T-helper 1 cell treated with Interleukin-12 subunit alpha and Interleukin-12 subunit beta and Interleukin-4 antibody, amounts not matched to agents 30 μg/mL and 1 μg/mL, for 36 hours (primary cell): Measurements from ENCODE around the gene PTPN13.
"Not testable (repeated sequence)": the region's sequence is repeated elsewhere in the genome, so short reads cannot be mapped to it uniquely, and the experiment has no call there.

Experiments used
- H3K27ac Mint-ChIP-seq: one replicate; pipeline ENCODE4 v1.8.0; 2021; ENCODE audit warnings: mild to moderate bottlenecking, mixed read lengths
- H3K27me3 Mint-ChIP-seq: one replicate; pipeline ENCODE4 v1.8.0; 2021; ENCODE audit warnings: low read depth, mixed read lengths
- H3K36me3 Mint-ChIP-seq: one replicate; pipeline ENCODE4 v1.8.0; 2021; ENCODE audit warnings: low read depth, mixed read lengths
- H3K4me1 Mint-ChIP-seq: one replicate; pipeline ENCODE4 v1.8.0; 2021; ENCODE audit warnings: low read depth, mixed read lengths
- H3K4me3 Mint-ChIP-seq: one replicate; pipeline ENCODE4 v1.8.0; 2021; ENCODE audit warnings: mild to moderate bottlenecking, moderate library complexity, mixed read lengths
- H3K9me3 Mint-ChIP-seq: one replicate; pipeline ENCODE4 v1.8.0; 2021; ENCODE audit warnings: mixed read lengths

PTPN13 gene

GRCh38 chr4:86685401-86685800 is 91.3 kb downstream of the PTPN13 start:
- Mint-ChIP-seq H3K36me3 (no peaks in the 10 kb centered on the region), H3K27me3 (peaks cover 6% of the 10 kb centered on the region), H3K27ac (no peak overlapping the region), H3K4me3 (no peak overlapping the region), H3K4me1 (no peaks in the 10 kb centered on the region), H3K9me3 (no peaks in the 10 kb centered on the region)

GRCh38 chr4:86686741-86687140 is 92.6 kb downstream of the PTPN13 start:
- no peaks in the 10 kb centered on the region for H3K36me3 Mint-ChIP-seq
- H3K27me3 Mint-ChIP-seq, result peaks cover 6% of the 10 kb centered on the region
- no peak overlapping the region for H3K27ac Mint-ChIP-seq
- no peaks in the 10 kb centered on the region for H3K9me3 Mint-ChIP-seq
- no peaks in the 10 kb centered on the region for H3K4me1 Mint-ChIP-seq
- H3K4me3 Mint-ChIP-seq, result no peak overlapping the region

DNA sequence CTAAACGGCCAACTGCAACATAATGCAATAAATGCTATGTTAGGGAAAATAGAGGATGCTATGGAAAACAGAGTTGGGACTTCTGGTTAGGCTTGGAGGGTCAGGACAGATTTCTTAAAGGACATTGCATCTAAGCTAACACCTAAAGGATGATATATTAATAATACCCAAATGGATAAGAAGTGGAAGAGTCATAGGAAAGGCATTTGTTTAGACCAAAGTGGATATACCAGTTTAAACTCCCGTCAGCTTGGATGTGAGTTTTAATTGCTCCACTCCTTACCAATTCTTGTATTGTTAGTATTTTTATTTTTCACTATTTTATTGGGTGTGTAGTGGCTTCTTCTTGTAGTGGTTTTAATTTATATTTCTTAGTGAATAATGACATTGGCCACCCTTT is 93.9 kb downstream of the PTPN13 start:
- H3K27me3 Mint-ChIP-seq, result peaks cover 6% of the 10 kb centered on the region
- H3K4me3 Mint-ChIP-seq, result no peak overlapping the region
- no peaks in the 10 kb centered on the region for H3K4me1 Mint-ChIP-seq
- no peaks in the 10 kb centered on the region for H3K36me3 Mint-ChIP-seq
- no peak overlapping the region for H3K27ac Mint-ChIP-seq
- H3K9me3 Mint-ChIP-seq, result no peaks in the 10 kb centered on the region

GRCh38 chr4:86704601-86705000 is 110.5 kb downstream of the PTPN13 start:
- Mint-ChIP-seq H3K9me3 (no peaks in the 10 kb centered on the region), H3K27ac (no peak overlapping the region), H3K4me3 (no peak overlapping the region)

GRCh38 chr4:86706923-86707597 is 112.9 kb downstream of the PTPN13 start:
- no peak overlapping the region for H3K27ac Mint-ChIP-seq
- H3K27me3 Mint-ChIP-seq, result peaks cover 4% of the 10 kb centered on the region
- no peaks in the 10 kb centered on the region for H3K4me1 Mint-ChIP-seq
- H3K9me3 Mint-ChIP-seq, result no peaks in the 10 kb centered on the region
- H3K36me3 Mint-ChIP-seq, result no peaks in the 10 kb centered on the region
- no peak overlapping the region for H3K4me3 Mint-ChIP-seq

More at GRCh38 chr4:86704601-86705000, 110.5 kb downstream of the PTPN13 start:
- H3K4me1 Mint-ChIP-seq, result no peaks in the 10 kb centered on the region
- no peaks in the 10 kb centered on the region for H3K36me3 Mint-ChIP-seq
- H3K27me3 Mint-ChIP-seq, result peaks cover 4% of the 10 kb centered on the region

GRCh38 chr4:86717651-86718050 is 123.5 kb downstream of the PTPN13 start:
- Mint-ChIP-seq H3K4me1 (no peaks in the 10 kb centered on the region), H3K27me3 (no peaks in the 10 kb centered on the region), H3K4me3 (no peak overlapping the region), H3K9me3 (no peaks in the 10 kb centered on the region), H3K36me3 (no peaks in the 10 kb centered on the region), H3K27ac (no peak overlapping the region)

- no peaks in the 10 kb centered on the region for H3K27me3 Mint-ChIP-seq
- no peaks in the 10 kb centered on the region for H3K36me3 Mint-ChIP-seq
- H3K27ac Mint-ChIP-seq, result no peak overlapping the region
- no peak overlapping the region for H3K4me3 Mint-ChIP-seq
- no peaks in the 10 kb centered on the region for H3K9me3 Mint-ChIP-seq
- H3K4me1 Mint-ChIP-seq, result no peaks in the 10 kb centered on the region
These were observed 124.0 kb downstream of the PTPN13 start for GRCh38 chr4:86718152-86718551.

DNA sequence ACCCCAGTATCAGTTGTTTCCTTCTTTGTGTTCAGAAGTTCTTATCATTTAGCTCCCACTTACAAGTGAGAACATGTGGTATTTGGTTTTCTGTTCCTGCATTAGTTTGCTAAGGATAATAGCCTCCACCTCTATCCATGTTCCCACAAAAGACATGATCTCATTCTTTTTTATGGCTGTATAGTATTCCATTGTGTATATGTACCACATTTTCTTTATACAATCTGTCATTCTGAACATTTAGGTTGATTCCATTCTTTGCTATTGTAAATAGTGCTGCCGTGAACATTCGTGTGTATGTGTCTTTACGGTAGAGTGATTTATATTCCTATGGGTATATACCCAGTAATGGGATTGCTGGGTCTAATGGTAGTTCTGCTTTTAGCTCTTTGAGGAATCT is 125.0 kb downstream of the PTPN13 start:
- H3K36me3 Mint-ChIP-seq, H3K27ac Mint-ChIP-seq, H3K27me3 Mint-ChIP-seq, H3K4me3 Mint-ChIP-seq, H3K4me1 Mint-ChIP-seq, H3K9me3 Mint-ChIP-seq: not testable (repeated sequence)

DNA sequence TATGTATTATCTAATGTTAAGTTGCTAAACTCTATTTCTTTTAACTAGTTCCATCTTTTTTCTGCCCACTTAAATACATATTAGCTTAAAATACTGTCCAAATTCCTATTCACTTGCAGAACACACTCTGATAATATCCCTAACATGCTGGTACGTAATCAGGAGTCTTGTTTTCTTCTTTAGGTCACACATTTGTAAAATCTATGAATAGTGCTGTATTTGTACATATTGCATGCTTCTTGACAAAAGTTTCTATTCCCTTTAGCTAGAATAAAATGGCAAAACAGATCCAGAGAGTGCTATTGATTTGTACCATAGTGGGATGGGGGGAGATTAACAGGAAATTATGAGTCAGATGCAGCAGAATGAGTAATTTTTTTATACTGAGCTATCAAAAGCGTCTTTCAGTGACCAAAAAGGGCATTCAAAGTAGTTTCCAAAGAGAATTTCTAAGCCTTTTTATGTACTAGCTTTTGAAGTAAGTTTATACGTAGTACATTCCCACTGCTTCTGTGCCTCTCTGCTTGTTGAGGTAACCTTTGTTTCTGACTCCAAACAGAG is 126.5 kb downstream of the PTPN13 start:
- H3K4me1 Mint-ChIP-seq, result no peaks in the 10 kb centered on the region
- H3K27ac Mint-ChIP-seq, result no peak overlapping the region
- H3K9me3 Mint-ChIP-seq, result no peaks in the 10 kb centered on the region
- H3K4me3 Mint-ChIP-seq, result no peak overlapping the region
- H3K27me3 Mint-ChIP-seq, result no peaks in the 10 kb centered on the region
- H3K36me3 Mint-ChIP-seq, result no peaks in the 10 kb centered on the region

DNA sequence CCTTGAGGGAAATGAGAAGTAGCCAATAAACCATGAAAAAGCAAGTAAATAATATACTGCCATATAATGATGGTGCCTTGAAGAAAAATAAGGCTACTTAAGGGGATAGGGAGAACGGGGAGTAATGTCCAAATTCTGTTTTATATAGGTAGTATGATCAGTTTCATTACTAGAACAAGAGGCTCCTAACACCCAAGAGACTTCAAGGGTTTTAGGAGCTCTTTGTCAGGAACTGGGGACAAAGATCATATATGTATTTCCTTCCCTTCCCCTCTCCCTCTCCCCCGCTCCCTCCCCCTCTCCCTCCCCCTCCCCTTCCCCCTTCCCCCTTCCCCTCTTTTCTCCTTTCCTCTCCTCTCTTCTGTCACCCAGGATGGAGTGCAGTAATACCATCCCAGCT is 127.3 kb downstream of the PTPN13 start:
- H3K9me3 Mint-ChIP-seq, result no peaks in the 10 kb centered on the region
- no peak overlapping the region for H3K27ac Mint-ChIP-seq
- H3K4me3 Mint-ChIP-seq, result no peak overlapping the region
- no peaks in the 10 kb centered on the region for H3K36me3 Mint-ChIP-seq
- no peaks in the 10 kb centered on the region for H3K4me1 Mint-ChIP-seq
- no peaks in the 10 kb centered on the region for H3K27me3 Mint-ChIP-seq

GRCh38 chr4:86730310-86730709 is 136.2 kb downstream of the PTPN13 start:
- H3K4me3 Mint-ChIP-seq, result no peak overlapping the region
- H3K4me1 Mint-ChIP-seq, result no peaks in the 10 kb centered on the region
- H3K27me3 Mint-ChIP-seq, result peaks cover 7% of the 10 kb centered on the region
- H3K9me3 Mint-ChIP-seq, result no peaks in the 10 kb centered on the region
- H3K27ac Mint-ChIP-seq, result no peak overlapping the region
- no peaks in the 10 kb centered on the region for H3K36me3 Mint-ChIP-seq

DNA sequence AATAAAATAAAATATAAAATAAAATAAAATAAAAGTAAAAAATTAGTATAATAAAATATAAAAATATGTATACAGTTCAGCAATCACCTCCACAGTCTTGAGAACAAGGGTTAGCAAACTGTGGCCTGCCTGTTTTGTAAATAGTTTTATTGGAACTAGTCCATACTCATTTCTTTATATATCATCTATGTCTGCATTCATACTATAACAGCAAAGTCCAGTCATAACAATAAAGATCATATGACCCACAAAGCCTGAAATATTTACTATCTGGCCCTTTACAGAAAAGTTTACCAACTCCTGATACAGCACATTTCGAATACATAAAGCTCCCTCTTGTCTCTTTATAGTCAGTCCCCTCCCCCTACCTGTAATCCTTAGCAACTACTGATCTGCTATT is 143.1 kb downstream of the PTPN13 start:
- Mint-ChIP-seq H3K9me3 (no peaks in the 10 kb centered on the region), H3K27me3 (peaks cover 7% of the 10 kb centered on the region), H3K27ac (no peak overlapping the region), H3K36me3 (no peaks in the 10 kb centered on the region), H3K4me3 (no peak overlapping the region), H3K4me1 (no peaks in the 10 kb centered on the region)

GRCh38 chr4:86741846-86742245 is 147.7 kb downstream of the PTPN13 start:
- no peaks in the 10 kb centered on the region for H3K9me3 Mint-ChIP-seq
- no peak overlapping the region for H3K4me3 Mint-ChIP-seq
- H3K36me3 Mint-ChIP-seq, result no peaks in the 10 kb centered on the region
- no peaks in the 10 kb centered on the region for H3K4me1 Mint-ChIP-seq
- H3K27ac Mint-ChIP-seq, result no peak overlapping the region
- H3K27me3 Mint-ChIP-seq, result no peaks in the 10 kb centered on the region

DNA sequence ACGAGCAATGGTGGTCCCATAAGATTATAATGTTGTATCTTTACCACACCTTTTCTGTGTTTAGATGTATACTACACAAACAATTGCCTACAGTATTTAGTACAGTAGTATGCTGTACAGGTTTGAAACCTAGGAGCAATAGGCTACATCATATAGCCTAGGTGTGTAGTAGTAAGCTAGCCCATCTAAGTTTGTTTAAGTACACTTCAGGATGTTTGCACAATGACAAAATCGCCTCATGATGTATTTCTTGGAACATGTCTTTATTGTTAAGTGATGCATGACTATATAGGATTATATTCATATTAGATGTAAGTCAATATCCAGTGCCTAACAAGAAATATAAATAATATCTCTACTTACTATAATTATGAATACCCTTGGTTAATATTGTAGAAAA is 150.5 kb downstream of the PTPN13 start:
- no peaks in the 10 kb centered on the region for H3K9me3 Mint-ChIP-seq

GRCh38 chr4:86749121-86749520 is 155.0 kb downstream of the PTPN13 start:
- Mint-ChIP-seq H3K9me3 (no peaks in the 10 kb centered on the region), H3K27ac (no peak overlapping the region), H3K4me3 (no peak overlapping the region), H3K27me3 (no peaks in the 10 kb centered on the region), H3K36me3 (no peaks in the 10 kb centered on the region), H3K4me1 (peaks cover 2% of the 10 kb centered on the region)

More for the DNA sequence above, 150.5 kb downstream of the PTPN13 start:
- Mint-ChIP-seq H3K27me3 (no peaks in the 10 kb centered on the region), H3K36me3 (no peaks in the 10 kb centered on the region), H3K4me1 (peaks cover 2% of the 10 kb centered on the region), H3K4me3 (no peak overlapping the region), H3K27ac (no peak overlapping the region)
